Adrenal gland (tissue), 5 donors: Measurements from ENCODE around the gene IQSEC3.

Source experiments
- POLR2A ChIP-seq, 2 donors: fragments of 450-650 bp; IDR thresholded peaks; one replicate each; pipeline ENCODE4 v1.6.1; 2017; ENCODE audit warnings: antibody characterized with exemption in 2 of 2, mild to moderate bottlenecking in 2 of 2, moderate library complexity in 1 of 2
- TF ChIP-seq, protein P1 (sequence below), 6 experiments: fragments of 450-650 bp in 4 of 6; fragments of 200-600 bp in 2 of 6; sonication (generic) in 1 of 6; IDR thresholded peaks; 1 replicate in 5 of 6; 2 replicates in 1 of 6; pipeline versions ENCODE4 v1.5.1 to v1.8.0; 2016 to 2021; ENCODE audit warnings: antibody characterized with exemption in 6 of 6, mild to moderate bottlenecking in 2 of 6, moderate library complexity in 1 of 6
- donor health status: DM: no; HTN: no; CAD: no.

DNA sequence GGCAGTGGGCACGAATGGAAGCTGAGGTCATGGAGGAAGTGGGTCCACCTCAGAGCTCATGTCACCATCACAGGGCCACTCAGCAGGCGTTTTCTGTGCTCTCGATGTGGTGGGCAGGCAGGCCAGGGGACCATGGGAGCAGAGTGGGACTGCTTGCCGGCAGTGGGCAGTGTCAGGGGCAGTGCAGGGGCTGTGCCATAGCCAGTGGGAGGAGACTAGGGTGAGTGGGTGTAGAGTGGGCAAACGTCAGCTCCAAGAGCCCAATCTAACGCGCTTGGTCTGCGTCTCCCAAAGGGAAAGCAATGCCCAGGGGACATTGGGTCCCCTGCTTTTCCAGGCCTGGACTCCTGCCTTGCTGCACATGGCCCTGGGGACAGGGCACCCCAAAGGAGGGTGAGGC, 89.1 kb downstream of the IQSEC3 start:
- TF ChIP-seq, protein P1, sequence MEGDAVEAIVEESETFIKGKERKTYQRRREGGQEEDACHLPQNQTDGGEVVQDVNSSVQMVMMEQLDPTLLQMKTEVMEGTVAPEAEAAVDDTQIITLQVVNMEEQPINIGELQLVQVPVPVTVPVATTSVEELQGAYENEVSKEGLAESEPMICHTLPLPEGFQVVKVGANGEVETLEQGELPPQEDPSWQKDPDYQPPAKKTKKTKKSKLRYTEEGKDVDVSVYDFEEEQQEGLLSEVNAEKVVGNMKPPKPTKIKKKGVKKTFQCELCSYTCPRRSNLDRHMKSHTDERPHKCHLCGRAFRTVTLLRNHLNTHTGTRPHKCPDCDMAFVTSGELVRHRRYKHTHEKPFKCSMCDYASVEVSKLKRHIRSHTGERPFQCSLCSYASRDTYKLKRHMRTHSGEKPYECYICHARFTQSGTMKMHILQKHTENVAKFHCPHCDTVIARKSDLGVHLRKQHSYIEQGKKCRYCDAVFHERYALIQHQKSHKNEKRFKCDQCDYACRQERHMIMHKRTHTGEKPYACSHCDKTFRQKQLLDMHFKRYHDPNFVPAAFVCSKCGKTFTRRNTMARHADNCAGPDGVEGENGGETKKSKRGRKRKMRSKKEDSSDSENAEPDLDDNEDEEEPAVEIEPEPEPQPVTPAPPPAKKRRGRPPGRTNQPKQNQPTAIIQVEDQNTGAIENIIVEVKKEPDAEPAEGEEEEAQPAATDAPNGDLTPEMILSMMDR (IDR thresholded peaks at IDR 0.05), result no peak
- TF ChIP-seq POLR2A (IDR thresholded peaks at IDR 0.05), result no peak
